Mesothelial cell of epicardium (in vitro differentiated cells): ENCODE measurements around the gene PRRT1. TPM values are rescaled to one million over a fixed set of nuclear protein-coding genes. Genes with fewer than 3 reads are reported as not detected.
A peak's percentile ranks its signal among the peaks of the same experiment; 100 is the strongest.
"Not testable (repeated sequence)": the region's sequence is repeated elsewhere in the genome, so short reads cannot be mapped to it uniquely, and the experiment has no call there.

ENCODE experiments used
- DNase-seq, 2 experiments: peaks; one replicate each; pipeline ENCODE4 v3.0.0; 2021; ENCODE audit warnings: low spot score in 2 of 2; ENCODE audit not compliant: unreplicated experiment in 2 of 2
- H3K27ac Mint-ChIP-seq: 2 replicates; pipeline ENCODE4 v1.8.0; 2021; ENCODE audit warnings: mixed read lengths
- H3K27me3 Mint-ChIP-seq: 2 replicates; pipeline ENCODE4 v1.8.0; 2021; ENCODE audit warnings: low read depth, mixed read lengths
- H3K36me3 Mint-ChIP-seq: 2 replicates; pipeline ENCODE4 v1.8.0; 2021; ENCODE audit warnings: mixed read lengths
- H3K4me1 Mint-ChIP-seq: 2 replicates; pipeline ENCODE4 v1.8.0; 2021; ENCODE audit warnings: mixed read lengths
- H3K4me3 Mint-ChIP-seq: 2 replicates; pipeline ENCODE4 v1.8.0; 2021; ENCODE audit warnings: mild to moderate bottlenecking, moderate library complexity, mixed read lengths
- H3K9me3 Mint-ChIP-seq: 2 replicates; pipeline ENCODE4 v1.8.0; 2021; ENCODE audit warnings: mixed read lengths
- total RNA-seq: library from RNA; stranded (reverse); gene quantifications from 3 replicates; pipeline ENCODE4 v1.2.1, GENCODE V29; 2021
- TF ChIP-seq, protein P1 (sequence below): fragments of 200-600 bp; sonication (generic); IDR thresholded peaks from one replicate; pipeline ENCODE4 v1.5.0; 2021; ENCODE audit warnings: antibody characterized with exemption; ENCODE audit not compliant: unreplicated experiment

Gene PRRT1
- total RNA-seq, 1 donor from 2014 or later = 3.0 TPM

DNA sequence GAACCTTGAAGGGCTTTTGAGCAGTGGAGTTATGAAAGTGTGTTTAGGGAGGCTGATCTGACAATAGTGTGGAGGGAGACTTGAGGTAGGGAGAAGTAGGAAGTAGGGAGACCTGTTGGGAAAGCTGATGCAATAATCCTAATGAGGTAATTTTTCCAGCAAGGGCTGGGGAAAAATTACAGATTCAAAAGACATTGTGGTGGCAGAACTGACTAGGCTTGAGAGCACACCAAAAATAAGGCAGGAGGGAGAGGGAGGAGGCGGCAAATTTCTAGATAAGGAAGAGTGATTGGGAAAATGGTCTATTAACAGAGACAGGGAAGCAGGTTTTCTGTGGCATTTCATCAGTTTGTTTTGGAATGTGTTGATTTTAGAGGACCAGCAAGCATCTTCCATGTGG is 5.5 kb downstream of the PRRT1 start:
- TF ChIP-seq, protein P1, sequence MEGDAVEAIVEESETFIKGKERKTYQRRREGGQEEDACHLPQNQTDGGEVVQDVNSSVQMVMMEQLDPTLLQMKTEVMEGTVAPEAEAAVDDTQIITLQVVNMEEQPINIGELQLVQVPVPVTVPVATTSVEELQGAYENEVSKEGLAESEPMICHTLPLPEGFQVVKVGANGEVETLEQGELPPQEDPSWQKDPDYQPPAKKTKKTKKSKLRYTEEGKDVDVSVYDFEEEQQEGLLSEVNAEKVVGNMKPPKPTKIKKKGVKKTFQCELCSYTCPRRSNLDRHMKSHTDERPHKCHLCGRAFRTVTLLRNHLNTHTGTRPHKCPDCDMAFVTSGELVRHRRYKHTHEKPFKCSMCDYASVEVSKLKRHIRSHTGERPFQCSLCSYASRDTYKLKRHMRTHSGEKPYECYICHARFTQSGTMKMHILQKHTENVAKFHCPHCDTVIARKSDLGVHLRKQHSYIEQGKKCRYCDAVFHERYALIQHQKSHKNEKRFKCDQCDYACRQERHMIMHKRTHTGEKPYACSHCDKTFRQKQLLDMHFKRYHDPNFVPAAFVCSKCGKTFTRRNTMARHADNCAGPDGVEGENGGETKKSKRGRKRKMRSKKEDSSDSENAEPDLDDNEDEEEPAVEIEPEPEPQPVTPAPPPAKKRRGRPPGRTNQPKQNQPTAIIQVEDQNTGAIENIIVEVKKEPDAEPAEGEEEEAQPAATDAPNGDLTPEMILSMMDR = no peak
- DNase-seq = no peak
- Mint-ChIP-seq H3K27ac (peak overlapping the region; percentile 62), H3K27me3 (peaks cover 5% of the 10 kb centered on the region), H3K36me3 (peaks cover 3% of the 10 kb centered on the region), H3K4me3 (no peak overlapping the region), H3K9me3 (no peaks in the 10 kb centered on the region), H3K4me1 (peaks cover 27% of the 10 kb centered on the region)

- peaks cover 19% of the 10 kb centered on the region for H3K4me1 Mint-ChIP-seq
- not testable (repeated sequence) for DNase-seq, H3K4me3 Mint-ChIP-seq, H3K27me3 Mint-ChIP-seq, H3K9me3 Mint-ChIP-seq, H3K36me3 Mint-ChIP-seq
- H3K27ac Mint-ChIP-seq = peak overlapping the region; percentile 8
Observed at GRCh38 chr6:32144238-32144637, 7.5 kb downstream of the PRRT1 start.

GRCh38 chr6:32140420-32141046 is 11.2 kb downstream of the PRRT1 start:
- H3K27me3 Mint-ChIP-seq = peaks cover 4% of the 10 kb centered on the region
- TF ChIP-seq, protein P1 = no peak

GRCh38 chr6:32139590-32139989 is 12.1 kb downstream of the PRRT1 start:
- H3K4me3 Mint-ChIP-seq = no peak overlapping the region
- H3K9me3 Mint-ChIP-seq = no peaks in the 10 kb centered on the region
- TF ChIP-seq, protein P1 = no peak

More at GRCh38 chr6:32140420-32141046, 11.2 kb downstream of the PRRT1 start:
- Mint-ChIP-seq H3K9me3 (no peaks in the 10 kb centered on the region), H3K4me1 (peaks cover 7% of the 10 kb centered on the region), H3K27ac (no peak overlapping the region), H3K36me3 (no peaks in the 10 kb centered on the region), H3K4me3 (no peak overlapping the region)
- DNase-seq = no peak

DNA sequence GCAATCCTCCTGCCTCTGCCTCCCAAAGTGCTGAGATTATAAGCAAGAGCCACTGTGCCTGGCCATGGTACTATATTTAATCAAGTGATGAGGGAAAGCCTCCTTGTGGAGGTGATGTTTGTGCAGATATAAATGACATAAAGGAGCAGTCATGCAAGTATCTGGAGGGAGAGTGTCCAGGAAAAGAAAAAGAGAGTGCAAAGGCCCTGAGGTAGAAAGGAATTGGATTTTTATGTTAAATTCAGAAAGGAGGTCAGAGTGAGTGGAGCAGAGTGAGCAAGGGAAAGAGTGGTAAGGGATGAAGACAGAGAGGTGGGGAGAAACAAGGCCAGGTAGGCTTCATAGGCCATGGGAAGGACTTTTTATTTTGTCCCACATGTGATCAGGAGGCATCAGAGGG is 14.3 kb downstream of the PRRT1 start:
- Mint-ChIP-seq H3K27me3 (peaks cover 14% of the 10 kb centered on the region), H3K36me3 (no peaks in the 10 kb centered on the region), H3K4me3 (no peak overlapping the region), H3K27ac (no peak overlapping the region), H3K9me3 (no peaks in the 10 kb centered on the region), H3K4me1 (no peaks in the 10 kb centered on the region)
- TF ChIP-seq, protein P1 = no peak
- no peak for DNase-seq

More at GRCh38 chr6:32139590-32139989, 12.1 kb downstream of the PRRT1 start:
- Mint-ChIP-seq H3K27ac (peak overlapping the region; percentile 30), H3K27me3 (peaks cover 10% of the 10 kb centered on the region), H3K4me1 (peaks cover 5% of the 10 kb centered on the region), H3K36me3 (no peaks in the 10 kb centered on the region)
- no peak for DNase-seq

- peaks cover 12% of the 10 kb centered on the region for H3K4me1 Mint-ChIP-seq
- no peaks in the 10 kb centered on the region for H3K36me3 Mint-ChIP-seq
- H3K4me3 Mint-ChIP-seq = no peak overlapping the region
- H3K27ac Mint-ChIP-seq = no peak overlapping the region
- DNase-seq = no peak
- no peaks in the 10 kb centered on the region for H3K9me3 Mint-ChIP-seq
- TF ChIP-seq, protein P1 = no peak
- H3K27me3 Mint-ChIP-seq = peaks cover 14% of the 10 kb centered on the region
Observed at GRCh38 chr6:32133786-32134185, 18.0 kb downstream of the PRRT1 start.
